ENCODE results near the gene STAT5B.

The STAT5B gene

DNA sequence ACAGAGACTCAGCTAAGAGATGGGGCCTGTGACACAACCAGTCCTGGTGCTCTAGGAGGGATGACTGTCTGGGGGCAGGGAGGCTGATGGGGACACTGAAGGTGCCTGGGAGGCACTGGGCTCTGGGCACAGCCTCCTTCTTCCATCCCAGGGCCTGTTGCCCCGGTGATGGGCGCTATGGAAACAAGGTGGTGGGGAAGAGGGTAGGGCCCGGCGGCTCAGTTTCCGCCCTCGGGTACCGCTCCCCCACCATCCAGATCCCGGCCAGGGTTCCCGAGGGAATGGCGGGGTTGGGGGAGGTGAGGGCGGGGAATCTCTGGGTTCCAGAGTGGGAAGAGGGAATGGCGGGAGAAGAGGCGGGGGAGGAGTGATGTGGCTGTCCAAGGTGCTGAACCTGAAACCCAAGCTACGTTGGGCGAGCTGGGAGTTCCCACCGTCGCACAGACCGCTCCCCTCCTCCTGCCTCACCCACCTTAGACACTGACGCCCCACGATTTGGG, 96.2 kb downstream of the STAT5B start:
- DNase-seq (ENCODE audit: low read depth) = no peak

DNA sequence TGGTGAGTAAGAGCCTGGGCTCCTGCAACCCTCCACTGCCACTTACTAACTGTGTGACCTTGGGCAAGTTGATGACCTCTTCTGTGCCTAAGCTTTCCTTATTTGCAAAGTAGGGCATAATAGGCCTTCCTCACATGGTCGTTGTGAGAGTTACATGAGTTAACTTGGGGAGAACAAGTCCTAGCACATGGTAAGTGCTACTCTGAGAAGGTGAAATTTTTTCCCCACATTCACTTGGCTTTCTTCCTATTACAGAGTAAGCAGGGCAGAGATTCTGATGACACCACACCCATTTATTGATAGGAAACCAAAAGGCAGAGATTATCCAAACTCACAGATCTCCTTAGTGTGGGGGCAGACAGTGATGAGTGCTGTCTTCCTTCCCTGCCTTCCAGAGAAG, 96.9 kb downstream of the STAT5B start:
- DNase-seq (ENCODE audit: low read depth) = no peak

DNA sequence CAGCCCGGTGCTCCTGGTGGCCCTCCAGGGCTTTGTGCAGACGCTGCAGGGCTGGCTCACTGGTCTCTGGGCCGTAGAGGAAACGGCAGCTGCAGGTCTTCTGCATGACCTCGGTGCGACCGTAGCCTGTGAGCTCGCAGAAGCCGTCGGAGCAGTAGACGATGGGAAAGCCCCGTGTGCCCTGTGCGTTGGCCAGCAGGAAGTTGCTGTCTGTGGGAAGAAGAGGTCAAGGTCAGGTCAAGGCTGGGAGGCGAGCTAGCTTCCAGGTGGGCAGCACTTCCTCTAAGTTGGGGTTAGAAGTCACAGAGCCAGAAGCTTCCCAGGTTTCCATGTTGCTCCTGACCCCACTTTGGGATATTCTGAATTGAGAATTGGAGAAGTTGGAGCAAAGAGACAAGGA, 97.4 kb downstream of the STAT5B start:
- DNase-seq (ENCODE audit: low read depth) = no peak

DNA sequence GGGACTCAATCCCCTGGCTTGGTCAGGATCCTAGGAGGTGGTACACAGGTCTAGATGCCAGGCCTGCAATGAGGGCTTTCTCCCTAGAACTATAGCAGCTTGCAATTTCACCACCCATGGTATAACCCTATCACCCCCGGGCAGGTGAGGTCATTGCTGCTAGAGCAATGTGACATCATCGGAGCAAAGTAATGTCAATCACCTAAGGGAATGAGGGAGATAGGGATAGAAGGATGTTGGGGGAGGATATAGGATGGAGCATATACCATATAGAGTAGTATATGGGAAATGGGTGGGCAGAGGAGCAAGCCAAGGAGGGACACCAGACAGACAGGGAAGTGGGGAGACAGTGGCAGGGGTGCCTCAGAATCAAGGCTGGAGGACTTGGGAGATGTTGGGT, 98.5 kb downstream of the STAT5B start:
- no peak for DNase-seq (ENCODE audit: low read depth)

DNA sequence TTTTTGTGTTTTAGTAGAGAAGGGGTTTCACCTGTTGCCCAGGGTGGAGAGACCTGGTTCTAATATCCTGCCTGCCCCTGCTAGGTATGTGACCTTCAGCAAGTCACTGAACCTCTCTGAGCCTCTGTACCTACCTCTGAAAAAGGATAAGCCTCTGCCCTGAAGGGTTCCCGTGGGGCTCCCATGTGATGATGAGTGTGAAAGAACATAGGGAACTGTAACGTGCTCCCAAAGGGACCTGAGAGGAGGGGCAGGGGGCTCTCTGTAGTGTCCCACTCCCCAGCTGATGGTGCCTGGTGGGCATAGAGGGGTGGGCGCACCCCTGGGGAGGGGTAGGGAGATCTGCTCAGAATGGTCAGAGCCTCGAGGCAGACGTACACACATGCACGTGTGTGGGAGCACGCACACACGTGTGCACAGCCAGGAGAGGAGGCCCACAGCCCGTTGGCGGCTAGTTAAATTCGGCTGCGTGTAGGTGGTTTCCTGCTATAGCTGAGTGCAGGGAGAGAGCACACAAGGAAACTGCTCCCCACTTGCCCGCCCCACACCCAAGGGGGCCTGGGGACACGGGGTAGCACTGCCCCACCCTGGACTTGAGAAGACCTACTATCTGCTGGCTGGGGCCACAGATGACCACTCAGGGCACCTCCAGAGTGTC, 101.9 kb downstream of the STAT5B start:
- no peak for DNase-seq (ENCODE audit: low read depth)

DNA sequence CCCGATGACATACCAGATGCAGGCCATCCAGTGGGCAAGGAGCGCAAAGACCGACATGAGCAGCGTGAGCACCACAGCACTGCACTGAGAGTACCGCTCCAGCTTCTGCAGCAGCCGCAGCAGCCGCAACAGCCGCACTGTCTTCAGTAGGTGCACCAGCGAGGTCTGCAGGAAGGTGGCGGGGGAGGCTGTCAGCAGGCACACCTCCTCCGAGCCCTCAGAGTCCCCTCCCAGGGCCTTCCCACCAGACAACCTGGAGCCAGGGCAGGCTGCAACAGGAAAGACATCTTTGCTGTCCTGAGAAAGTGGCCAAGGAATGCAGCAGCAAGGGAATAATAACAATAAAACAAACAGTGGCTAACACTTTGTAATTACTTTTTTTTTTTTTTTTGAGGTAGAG, 104.4 kb downstream of the STAT5B start:
- DNase-seq (ENCODE audit: low read depth) = no peak

DNA sequence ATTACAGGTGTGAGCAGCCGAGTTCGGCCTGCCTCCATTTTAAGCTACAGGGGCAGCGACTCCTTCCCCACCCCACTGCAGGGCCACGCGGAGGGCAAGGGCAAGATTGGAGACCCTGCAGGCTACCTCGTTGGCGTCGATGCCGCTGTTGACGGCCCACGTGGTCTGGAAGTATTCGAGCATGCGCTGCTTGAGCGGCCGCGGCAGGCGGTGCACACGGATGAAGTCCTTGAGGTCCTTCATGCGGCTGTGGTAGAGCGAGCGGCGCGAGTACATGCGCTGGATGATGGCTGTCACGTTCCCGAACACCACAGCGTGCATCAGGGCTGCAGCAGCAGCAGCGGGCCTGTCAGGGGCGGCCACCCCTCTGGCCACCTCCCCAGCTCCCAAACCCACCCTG, 106.8 kb downstream of the STAT5B start:
- no peak for DNase-seq (ENCODE audit: low read depth)

DNA sequence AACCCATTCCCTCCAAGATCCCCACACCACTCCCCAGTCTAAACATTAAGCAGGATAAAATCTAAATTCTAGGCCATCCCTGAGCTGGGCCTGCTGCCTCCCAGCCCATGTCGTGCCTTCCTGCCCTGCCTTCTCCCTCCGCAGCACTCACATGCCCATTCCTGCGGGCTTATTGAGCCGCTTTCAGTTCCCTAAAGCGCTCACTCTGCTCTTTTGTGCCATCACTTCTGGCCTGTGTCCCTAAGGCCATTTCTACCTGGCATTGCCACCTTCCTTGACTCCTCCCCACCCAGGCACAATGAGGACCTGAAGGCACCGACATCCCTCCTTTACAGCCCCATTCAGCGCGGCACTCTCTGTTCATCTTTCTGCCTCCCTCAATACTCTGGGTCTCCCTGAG, 108.4 kb downstream of the STAT5B start:
- DNase-seq (ENCODE audit: low read depth) = no peak

DNA sequence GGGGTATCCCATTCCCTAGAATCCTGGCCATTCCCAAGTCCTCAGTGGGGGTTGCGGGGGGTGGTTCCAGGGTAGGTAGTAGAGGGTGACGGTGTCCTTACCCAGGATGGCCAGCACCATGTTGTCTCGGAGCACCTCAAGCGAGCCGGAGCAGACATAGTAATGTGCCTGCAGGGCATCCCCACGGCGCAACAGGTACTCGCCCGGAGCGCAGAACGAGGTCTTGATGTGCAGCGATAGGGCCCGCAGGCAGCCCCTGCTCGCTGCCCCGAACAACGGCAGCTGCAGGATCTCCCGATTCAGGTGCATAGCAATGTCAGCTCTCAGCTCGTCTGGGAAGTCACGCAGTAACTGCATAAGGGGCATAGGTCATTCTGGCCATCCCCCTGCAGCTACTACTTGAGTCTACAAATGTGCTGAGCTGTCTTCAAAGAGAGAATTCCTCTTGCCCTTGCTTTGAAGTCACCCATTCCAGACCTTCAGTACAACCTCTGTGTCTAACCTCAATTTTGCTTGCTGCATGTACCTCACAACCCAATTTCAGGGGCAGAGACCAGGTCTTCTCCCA, 109.9 kb downstream of the STAT5B start:
- DNase-seq (ENCODE audit: low read depth) = no peak

DNA sequence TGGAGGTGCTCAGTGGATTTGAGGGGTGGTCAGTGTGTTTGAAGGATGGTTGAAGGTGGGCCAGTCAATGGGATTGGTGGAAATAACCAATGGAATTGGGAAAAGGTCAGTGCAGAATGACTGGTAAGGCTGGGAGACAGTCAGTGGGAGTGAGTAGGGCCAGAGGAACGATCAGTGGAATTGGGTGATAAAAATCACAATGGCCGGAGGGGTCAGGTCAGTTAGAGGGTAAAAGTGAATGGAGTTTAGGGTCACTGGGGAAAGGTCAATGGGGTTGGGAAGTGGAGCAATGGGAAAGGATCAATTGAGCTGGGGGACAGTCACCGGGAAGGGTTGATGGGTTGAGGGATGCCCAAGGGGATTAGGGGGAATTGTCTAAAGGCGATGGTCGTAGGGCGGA, 110.4 kb downstream of the STAT5B start:
- DNase-seq (ENCODE audit: low read depth) = no peak

DNA sequence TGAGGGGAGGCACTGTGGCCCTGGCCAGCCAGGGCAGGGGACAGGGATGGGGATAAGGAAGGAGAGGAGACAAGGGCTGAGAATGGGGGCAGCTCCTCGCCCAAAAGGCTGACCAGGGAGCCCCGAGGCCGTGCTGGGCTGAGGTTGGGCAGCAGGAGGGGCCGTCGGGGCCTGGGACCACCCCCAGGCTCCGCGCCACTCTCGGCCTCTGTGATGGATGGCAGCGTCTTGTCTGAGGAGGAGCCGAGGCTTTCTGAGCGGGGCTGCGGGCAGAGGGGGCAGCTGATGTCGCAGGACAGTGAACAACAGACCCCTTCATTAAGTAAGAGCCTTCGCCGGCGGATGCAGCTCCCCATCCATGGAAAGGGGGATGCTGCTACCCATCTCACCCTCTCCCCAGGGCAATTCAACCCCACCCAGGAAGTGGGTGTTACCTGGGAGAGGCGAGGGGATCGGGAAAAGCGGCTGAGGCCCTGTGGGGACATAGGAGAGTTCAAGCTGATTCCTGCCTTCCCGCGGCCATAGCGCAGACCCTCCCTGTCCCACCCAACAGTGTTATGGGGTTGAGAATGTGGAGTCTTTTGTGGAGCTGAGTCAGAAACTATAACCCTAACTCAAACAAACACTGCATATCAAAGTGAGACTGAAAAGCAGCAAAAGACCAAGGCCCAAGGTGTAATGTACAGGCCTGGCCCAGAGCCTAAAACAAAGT, 112.3 kb downstream of the STAT5B start:
- DNase-seq (ENCODE audit: low read depth) = no peak

DNA sequence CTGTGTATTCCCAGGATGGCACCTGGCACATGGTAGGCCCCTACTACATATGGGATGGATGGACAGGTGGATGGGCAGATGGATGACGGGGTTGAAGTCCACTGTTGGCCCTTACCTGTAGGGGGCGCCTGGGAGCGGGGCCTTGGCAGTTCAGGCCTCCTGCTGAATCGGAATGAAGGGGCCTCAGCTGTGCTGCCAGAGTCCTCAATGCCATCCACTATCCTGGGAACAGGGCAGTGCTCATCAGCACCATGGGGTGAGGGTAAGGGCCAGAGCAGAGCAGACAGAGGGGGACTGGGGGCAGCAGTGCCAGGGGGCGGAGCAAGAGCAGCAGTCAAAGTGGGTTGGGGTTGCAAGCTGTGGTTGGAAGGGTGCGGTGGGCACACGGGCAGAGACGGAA, 113.1 kb downstream of the STAT5B start:
- DNase-seq (ENCODE audit: low read depth) = no peak

DNA sequence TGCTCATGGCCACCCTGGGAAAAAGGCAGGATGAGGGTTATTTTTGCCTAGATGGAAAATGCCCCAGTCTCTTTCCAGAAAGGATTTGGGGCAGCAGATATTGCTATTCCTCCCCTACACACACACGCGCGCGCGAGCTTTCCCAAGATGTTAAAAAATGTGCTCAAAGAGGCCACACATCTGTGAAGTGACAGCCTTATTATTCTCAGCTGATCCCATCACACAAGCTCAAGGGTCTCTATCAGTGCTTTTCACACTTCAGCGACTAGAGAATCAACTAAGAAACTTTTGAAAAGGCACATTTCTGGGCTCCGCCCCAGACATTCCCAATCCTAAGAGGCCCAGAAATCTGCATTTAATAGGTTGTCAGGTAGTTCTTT, 115.7 kb downstream of the STAT5B start:
- no peak for DNase-seq (ENCODE audit: low read depth)

DNA sequence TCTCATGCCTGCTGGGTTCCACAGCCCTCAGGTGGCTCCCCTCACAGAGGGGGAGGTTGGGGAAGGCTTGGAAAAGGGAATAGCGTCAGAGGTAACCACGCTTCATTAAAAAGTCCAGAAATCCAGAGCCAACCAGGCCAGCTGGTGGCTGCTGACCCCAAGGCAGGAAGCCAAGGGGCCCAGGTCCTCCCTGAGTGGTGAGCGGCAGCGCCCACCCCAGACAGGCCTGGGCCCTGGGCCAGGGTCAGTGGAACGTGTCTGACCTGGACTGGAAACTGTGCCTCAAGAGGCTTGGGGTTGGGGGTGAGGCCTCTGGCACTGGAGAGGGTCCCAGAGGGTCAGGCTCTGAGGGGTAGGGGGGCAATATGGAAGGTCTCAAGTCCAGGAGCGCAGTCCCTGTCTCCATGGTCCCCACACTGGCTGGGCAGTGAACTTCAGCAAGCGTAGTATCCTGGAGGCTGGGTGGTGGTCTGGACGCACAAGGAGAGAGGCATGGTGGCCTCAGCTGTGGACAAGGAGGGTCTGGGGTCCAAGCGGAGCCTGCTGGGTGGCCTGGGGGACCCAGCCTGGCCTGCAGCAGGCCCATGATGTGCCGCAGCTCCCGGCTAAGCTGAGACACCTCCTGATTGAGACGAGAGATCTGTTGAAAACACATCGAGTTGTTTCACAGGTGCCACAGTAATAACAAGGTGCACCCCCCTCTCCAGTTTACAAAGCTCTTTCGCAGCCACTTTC, 116.2 kb downstream of the STAT5B start:
- DNase-seq (ENCODE audit: low read depth) = no peak

DNA sequence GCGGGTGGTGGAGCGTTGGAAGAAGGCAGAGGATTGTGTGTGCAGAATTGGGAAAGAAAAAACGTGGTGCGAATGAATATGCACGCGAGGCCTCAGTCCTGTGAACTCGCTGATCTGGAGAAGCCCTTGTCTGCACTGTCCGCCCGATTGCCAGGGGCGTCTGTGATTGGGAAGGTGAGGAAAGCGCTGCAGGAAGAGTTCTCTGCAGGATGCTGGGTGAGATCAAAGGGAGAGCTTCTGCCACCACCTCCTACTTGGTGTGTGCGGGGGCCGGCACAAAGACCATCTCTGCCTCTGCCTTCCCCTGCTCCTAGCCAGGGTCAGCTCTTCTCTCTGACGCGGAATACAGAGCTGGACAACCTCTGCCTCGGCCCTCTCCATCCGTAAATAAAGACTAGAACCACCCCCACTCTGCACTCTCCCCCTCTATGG, 120.6 kb downstream of the STAT5B start:
- DNase-seq (ENCODE audit: low read depth) = no peak

DNA sequence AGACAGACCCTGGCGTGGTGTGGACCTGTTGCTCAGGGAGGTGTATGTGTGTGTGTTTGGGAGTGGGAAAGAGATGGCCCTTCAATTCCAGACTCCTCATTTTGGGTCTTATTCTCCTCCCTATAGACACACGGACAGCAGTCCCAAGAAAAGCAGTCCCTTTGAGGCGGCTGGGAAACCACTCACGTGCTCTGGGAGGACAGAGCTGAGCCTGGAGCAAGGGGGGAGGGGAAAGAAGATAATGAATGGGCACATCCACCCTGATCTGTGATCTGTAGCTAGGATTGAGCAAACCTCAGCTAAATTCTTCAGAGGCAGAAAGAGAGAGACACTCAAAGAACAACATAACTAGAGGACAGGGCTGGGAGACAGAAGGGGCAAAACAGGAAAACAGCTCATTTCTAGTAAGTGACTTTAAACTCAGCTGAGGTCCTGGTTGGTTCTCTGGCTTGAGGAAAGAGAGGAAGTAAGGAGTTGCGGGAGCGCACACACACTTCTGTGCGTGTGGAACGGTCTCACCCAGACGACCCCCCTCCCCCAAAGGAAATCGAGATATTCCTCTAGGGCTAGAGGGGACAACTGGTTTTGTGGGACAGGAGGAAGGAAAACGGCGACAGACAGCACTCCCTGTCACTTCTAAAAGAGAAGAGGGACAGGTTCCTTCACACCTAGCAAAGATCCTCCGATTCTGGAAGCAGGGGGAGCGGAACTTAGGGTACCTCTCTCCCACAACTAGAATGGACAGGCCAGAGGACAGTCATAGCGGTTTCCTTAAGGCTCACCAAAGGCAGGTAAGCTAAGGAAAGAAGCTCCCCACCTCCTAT, 122.1 kb downstream of the STAT5B start:
- DNase-seq (ENCODE audit: low read depth) = no peak

Measured in GM04504 (cell line).